SK-N-SH (cell line): Measurements from ENCODE around the gene UBALD1.

Experiments used
- CTCF ChIP-seq: fragments of 200-600 bp; sonication (generic); IDR thresholded peaks from 2 replicates; pipeline ENCODE4 v1.6.1; 2017; ENCODE audit warnings: antibody characterized with exemption, mild to moderate bottlenecking, moderate library complexity
- EP300 ChIP-seq, 2 experiments: IDR thresholded peaks; 2 replicates each; pipeline versions ENCODE4 v1.4.0 to v1.6.1; 2012; ENCODE audit warnings: borderline replicate concordance in 1 of 2, low read depth in 1 of 2, low read length in 1 of 2
- GABPA ChIP-seq: IDR thresholded peaks from 2 replicates; pipeline ENCODE4 v1.4.0; 2012; ENCODE audit warnings: low read depth, mild to moderate bottlenecking
- RAD21 ChIP-seq: IDR thresholded peaks from 2 replicates; pipeline ENCODE4 v1.6.1; 2012; ENCODE audit warnings: mild to moderate bottlenecking, low read length
- RCOR1 ChIP-seq: fragments of 150-350 bp; IDR thresholded peaks from 2 replicates; pipeline ENCODE4 v1.6.1; 2017; ENCODE audit warnings: antibody characterized with exemption, low read length
- SMC3 ChIP-seq: IDR thresholded peaks from 2 replicates; pipeline ENCODE4 v1.6.1; 2012; ENCODE audit warnings: low read depth, low read length, improper control_type of control experiment
- TF ChIP-seq, protein P1 (sequence below): fragments of 150-350 bp; IDR thresholded peaks from 2 replicates; pipeline ENCODE4 v1.6.1; 2017; ENCODE audit warnings: antibody characterized with exemption, low read length, low read depth, borderline replicate concordance
- TF ChIP-seq, protein P2 (sequence below): IDR thresholded peaks from 2 replicates; pipeline ENCODE4 v1.6.1; 2012; ENCODE audit warnings: mild to moderate bottlenecking, low read depth, low read length, moderate library complexity
- TF ChIP-seq, protein P3 (sequence below): IDR thresholded peaks from 2 replicates; pipeline ENCODE4 v1.4.0; 2012; ENCODE audit warnings: low read depth

DNA sequence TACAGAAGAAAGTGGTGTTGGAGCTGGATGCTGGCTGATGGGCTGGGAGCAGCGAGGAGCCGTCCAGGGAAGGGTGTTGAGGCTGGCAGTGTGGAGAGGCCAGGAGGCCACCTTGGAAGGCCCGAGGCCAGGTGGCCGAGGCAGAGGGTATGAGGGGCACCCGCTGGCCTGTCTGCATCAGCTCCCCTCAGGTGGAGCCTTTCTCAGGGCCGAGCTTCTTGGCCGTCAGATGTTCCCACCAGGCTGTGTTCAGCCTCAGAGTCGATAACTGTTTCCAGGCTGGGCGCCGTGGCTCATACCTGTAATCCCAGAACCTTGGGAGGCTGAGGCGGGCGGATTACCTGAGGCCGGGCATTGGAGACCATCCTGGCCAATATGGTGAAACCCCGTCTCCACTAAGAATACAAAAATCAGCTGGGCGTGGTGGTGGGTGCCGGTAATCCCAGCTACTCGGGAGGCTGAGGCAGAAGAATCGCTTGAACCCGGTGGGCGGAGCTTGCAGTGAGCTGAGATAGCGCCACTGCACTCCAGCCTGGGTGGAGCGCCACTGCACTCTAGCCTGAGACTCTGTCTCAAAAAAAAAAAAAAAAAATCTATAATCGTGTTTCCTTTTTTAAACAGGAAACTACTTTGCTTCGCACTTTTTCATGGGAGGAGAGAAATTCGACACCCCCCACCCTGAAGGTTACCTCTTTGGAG lies 35.2 kb upstream of the UBALD1 start:
- TF ChIP-seq RAD21: no peak
- no peak for TF ChIP-seq EP300 (IDR thresholded peaks at IDR 0.05; ENCODE audit: borderline replicate concordance in 1 of 2, low read depth in 1 of 2, low read length in 1 of 2)
- TF ChIP-seq CTCF: no peak
- no peak for TF ChIP-seq SMC3
- no peak for TF ChIP-seq GABPA
- TF ChIP-seq, protein P1, sequence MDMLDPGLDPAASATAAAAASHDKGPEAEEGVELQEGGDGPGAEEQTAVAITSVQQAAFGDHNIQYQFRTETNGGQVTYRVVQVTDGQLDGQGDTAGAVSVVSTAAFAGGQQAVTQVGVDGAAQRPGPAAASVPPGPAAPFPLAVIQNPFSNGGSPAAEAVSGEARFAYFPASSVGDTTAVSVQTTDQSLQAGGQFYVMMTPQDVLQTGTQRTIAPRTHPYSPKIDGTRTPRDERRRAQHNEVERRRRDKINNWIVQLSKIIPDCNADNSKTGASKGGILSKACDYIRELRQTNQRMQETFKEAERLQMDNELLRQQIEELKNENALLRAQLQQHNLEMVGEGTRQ: no peak
- TF ChIP-seq, protein P2, sequence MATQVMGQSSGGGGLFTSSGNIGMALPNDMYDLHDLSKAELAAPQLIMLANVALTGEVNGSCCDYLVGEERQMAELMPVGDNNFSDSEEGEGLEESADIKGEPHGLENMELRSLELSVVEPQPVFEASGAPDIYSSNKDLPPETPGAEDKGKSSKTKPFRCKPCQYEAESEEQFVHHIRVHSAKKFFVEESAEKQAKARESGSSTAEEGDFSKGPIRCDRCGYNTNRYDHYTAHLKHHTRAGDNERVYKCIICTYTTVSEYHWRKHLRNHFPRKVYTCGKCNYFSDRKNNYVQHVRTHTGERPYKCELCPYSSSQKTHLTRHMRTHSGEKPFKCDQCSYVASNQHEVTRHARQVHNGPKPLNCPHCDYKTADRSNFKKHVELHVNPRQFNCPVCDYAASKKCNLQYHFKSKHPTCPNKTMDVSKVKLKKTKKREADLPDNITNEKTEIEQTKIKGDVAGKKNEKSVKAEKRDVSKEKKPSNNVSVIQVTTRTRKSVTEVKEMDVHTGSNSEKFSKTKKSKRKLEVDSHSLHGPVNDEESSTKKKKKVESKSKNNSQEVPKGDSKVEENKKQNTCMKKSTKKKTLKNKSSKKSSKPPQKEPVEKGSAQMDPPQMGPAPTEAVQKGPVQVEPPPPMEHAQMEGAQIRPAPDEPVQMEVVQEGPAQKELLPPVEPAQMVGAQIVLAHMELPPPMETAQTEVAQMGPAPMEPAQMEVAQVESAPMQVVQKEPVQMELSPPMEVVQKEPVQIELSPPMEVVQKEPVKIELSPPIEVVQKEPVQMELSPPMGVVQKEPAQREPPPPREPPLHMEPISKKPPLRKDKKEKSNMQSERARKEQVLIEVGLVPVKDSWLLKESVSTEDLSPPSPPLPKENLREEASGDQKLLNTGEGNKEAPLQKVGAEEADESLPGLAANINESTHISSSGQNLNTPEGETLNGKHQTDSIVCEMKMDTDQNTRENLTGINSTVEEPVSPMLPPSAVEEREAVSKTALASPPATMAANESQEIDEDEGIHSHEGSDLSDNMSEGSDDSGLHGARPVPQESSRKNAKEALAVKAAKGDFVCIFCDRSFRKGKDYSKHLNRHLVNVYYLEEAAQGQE: no peak
- TF ChIP-seq, protein P3, sequence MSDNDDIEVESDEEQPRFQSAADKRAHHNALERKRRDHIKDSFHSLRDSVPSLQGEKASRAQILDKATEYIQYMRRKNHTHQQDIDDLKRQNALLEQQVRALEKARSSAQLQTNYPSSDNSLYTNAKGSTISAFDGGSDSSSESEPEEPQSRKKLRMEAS: no peak
- no peak for TF ChIP-seq RCOR1
